HG03378 (cell line): ENCODE measurements around the gene NAXD.
A peak's percentile ranks its signal among the peaks of the same experiment; 100 is the strongest.
"Not testable (repeated sequence)": the region's sequence is repeated elsewhere in the genome, so short reads cannot be mapped to it uniquely, and the experiment has no call there.

Source experiments
- ATAC-seq: cut with Tn5 transposase; IDR thresholded peaks from one replicate; pipeline ENCODE4 v1.9.1; 2021; ENCODE audit warnings: mild to moderate bottlenecking, moderate library complexity; ENCODE audit not compliant: unreplicated experiment

NAXD gene

DNA sequence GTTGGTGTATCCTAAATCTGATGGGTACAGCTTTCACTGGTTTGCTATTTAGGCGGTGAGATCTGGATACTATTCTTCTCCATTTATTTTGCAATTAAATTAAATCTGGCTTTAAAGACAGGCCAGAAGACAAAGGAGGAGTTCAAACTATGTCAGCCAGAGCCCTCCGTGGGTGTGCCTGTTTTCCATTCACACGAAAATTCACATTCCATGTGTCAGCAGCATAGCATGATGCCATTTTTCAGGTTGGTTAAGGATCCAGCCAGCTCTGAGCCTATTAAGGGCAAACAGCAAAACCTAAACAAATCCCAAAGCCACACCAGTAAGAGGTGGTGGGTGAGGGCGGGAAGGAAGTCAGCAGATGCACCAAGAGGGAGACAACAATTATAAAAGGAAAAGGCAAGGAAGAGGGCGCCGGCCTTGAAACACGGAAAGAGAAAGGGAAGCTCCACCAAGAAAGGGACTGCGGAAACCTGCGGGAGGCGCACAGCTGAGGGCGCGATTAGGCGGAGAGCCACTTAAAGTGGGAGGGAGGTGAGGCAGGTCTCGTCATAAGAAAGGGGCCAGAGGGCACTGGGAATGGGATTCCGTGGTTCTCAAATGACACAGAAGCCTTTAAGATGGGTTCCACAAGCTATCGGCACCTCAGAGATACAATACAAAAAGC lies 47.6 kb downstream of the NAXD start:
- ATAC-seq = no peak

DNA sequence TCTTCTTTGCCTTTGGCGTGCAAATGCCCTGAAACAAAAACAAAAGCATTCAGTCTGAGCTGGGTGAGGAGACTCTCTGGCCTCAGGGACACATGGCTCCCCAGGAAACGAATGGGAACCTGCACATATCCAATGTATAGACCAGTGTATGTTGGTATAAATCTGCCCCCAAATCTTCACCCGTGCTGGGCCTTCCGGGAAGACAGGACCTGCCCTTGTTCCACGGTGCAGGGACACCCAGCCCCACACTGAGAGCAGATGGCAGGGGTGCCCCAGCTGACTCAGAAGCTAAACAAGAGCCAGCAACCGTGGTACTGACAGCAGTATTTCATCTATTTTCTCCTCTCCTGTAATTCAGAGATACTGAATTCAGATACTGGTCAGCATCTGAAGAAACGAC lies 48.1 kb downstream of the NAXD start:
- ATAC-seq = no peak

DNA sequence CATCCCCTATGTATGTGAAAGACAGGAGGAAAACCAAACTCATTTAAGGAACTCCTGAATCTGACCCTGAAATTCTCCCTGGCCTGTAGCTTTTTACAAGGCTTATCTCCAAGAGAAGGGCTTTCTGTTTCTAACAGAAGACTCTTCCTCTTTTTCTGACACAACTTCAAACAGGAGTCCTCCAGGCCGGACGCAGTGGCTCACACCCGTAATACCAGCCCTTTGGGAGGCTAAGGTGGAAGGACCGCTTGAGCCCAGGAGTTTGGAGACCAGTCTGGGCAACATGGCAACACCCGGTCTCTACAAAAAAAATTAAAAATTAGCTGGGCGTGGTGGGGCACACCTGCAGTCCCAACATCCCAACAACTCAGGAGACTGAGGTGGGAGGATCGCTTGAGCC lies 48.7 kb downstream of the NAXD start:
- ATAC-seq = no peak

DNA sequence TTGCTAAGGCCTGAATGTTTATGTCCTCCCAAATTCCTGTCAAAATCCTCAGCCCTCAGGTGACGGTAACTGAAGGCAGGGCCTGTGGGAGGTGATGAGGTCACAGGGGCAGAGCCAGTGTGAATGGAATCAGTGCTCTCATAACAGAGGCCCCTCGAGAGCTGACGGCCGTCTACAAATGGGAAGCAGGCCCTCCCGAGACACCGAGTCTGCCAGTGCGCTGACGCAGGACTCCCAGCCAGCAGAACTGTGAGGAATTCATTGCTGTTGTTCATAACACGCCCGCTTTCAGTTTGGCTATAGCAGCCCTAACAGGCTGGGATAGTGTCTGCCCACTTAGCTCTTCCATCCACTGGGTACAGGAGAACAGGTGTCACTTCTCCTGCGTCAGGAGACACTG lies 49.3 kb downstream of the NAXD start:
- ATAC-seq = no peak

DNA sequence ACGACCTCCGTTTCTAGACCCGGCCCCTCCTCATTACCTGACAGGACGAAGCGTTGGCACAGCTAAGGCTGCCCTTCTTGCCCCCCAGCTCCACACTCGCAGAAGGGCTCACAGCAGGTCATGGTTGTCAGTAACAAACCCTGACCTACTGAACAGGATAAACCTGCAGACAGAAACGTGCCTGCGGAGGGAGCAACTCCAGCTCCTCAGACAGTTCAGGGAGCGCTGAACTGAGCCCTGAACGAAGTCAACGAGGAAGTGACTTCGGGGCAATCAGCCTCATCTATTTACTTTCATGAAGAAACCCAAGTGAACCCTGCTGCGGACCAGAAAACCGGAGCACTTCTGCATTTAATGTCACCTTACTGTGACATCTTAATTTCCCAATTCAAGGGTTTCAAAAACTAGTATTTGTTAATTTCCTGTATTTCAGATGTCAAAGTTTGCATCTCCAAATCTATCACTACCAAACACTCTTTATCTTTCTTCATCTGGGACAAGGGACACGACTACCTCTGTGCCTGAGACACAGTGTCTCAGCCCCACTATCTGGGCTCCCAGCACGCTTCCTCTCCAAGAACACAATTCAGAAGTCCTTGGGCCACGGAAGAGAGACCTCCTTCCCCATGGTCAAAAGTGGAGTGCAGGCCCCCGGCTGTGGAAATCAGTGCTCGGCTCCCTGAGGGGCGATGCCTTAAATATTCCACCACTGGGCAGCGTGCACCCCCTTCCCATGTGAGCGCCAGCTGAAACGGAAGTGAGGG lies 50.3 kb downstream of the NAXD start:
- ATAC-seq = no peak

DNA sequence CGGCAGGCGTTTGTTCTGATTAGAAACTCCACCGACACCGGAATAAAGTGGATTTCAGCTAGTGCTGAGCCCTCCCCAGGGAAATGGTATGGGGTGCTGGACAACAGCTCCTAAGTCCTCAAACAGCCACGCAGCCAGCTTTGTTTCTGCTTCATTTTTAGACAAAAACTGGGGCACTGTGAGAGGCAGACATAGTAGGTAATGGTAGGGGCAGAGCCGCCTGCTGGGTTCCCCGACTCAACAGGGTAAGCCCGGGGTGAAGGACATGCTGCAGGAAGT lies 50.8 kb downstream of the NAXD start:
- no peak for ATAC-seq

DNA sequence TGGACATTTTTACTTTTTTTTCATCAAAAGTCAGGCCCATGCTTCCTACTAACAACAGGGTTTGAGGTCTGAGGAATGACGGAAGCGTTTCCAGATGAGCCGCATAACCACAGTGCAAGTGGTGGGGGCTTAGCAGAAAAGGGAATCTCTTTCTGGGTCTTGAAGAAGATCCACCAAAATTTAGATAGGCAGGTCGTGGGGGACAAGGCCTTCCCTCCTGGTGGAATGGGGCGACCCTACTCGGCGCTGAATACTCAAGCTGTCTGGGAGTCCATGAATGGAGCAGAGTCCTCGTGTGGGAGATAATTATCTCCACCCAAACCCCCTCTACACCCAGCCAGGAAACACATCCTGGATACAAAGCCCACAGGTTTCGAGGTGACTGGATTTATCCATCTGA lies 53.7 kb downstream of the NAXD start:
- ATAC-seq = no peak

DNA sequence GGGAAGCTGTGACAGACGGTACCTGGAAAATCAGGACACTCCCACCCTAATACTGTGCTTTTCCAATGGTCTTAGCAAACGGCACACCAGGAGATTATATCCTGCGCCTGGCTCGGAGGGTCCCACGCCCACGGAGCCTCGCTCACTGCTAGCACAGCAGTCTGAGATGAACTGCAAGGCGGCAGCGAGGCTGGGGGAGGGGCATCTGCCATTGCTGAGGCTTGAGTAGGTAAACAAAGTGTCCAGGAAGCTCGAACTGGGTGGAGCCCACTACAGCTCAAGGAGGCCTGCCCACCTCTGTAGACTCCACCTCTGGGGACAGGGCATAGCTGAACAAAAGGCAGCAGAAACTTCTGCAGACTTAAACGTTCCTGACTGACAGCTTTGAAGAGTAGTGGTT lies 54.5 kb downstream of the NAXD start:
- not testable (repeated sequence) for ATAC-seq

DNA sequence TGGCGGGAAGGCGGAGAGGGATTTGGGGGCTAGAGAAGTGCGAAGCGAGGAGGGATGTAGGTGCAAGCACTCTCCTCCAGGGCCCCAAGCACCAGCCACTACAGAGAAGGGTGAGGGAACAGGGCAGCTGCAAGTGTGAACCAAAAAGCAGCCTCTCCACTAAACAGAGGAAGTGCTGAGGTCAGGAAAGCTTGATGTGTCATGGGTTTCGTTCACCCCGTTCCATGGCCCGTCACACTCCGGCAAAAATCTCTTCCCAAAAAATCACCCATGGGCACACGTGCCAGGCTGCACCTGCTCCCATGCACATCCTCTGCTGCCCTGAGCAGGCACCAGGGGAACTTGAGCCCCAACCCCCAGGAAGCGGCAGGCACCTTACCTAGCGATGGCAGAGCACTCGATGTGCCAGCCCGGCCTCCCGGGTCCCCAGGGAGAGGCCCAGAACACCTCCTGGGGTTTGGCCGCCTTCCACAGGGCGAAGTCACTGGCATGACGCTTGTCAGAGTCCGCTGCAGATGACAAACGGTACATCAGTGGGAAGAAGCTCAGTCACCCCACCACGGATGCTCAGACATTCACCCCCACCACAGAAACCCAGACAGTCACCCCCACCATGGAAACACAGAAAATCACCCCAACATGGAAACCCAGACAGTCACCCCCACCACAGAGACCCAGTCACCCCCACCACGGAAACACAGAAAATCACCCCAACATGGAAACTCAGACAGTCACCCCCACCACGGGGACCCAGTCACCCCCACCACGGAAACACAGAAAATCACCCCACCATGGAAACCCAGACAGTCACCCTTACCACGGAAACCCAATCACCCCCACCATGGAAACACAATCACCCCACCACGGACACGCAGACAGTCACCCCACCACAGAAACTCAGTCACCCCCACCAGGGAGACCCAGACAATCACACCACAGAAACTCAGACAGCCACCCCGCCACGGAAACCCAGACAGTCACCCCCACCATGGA lies 61.5 kb downstream of the NAXD start:
- peak; percentile 81 for ATAC-seq

DNA sequence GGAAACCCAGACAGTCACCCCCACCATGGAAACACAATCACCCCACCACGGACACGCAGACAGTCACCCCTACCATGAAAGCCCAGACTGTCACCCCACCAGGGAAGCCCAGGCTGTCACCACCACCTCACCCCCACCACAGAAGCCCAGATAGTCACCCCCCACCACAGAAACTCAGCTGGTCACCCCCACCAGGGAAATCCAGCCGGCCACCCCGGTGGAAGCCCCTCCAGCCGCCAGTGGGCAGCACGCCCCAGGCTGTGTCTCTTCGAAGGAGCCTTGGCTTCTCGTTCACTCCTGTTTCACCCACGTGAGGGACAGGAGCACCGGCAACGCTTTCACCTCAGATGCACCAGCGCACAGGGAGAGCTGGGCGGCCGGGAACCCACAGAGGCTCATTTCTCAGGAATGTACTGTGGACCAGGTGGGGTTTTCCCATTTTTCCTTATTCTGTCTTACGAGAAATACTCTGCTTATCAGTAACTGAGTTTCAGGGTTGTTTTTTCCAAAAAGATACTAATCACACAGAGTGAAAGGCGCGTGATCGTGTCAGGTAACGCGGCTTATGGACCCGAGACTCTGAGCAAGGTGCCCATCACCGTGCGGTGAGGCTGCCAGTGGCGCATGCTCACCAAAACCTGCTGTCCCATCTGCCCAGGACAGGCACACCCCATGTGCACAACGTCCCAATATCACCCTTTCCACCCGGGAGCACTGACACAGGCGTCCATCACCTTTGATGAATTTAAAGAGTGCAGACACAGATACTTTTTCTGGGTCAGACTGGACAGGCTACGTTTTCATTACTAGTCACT lies 62.6 kb downstream of the NAXD start:
- no peak for ATAC-seq

DNA sequence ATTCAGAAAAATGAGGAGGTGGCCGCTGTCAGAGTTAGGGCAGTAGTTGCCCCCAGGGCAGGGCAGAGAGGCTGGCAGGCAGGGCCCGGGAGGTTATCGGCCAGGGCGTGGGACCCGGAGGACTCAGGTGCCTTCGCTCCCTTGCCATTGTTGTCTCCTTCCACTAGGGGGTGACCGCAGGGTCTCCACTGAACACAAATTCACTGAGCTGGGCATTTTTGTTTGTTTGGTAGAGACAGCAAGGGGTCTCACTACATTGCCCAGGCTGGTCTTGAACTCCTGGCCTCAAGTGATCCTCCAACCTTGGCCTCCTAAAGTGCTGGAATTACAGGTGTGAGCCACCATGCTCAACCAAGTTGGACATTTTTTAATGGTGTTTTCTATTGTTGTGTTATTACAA lies 65.5 kb downstream of the NAXD start:
- no peak for ATAC-seq

DNA sequence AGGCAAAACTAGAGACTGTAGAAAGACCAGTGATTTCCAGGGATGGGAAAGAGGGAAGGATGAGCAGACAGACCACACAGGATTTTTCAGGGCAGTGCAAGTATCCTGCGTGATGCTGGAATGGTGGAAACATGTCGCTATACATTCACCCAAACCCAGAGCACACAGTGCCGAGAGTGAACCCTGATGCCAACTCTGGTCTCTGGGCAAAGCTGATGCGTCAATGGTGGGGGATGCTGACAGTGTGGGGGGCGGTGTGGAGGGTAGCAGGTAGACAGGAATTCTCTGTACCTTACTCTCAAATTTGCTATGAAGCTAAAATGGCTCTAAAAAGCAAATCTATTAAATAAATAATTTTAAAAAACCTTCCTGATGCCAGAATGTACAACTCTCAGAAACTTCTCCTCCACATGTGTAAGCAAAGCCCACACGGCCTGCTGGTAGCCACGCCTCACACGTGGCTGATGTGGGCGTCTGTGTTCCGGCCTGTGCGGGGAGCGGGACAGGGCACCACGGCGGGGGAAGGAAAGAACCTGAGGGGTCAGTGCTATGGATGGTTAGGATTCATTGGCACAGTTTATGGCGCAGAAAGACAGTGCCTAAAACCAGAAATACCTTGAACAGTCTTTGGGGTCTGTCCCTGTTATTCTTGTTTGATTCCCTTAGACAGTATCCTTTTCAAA lies 66.7 kb downstream of the NAXD start:
- ATAC-seq = no peak

DNA sequence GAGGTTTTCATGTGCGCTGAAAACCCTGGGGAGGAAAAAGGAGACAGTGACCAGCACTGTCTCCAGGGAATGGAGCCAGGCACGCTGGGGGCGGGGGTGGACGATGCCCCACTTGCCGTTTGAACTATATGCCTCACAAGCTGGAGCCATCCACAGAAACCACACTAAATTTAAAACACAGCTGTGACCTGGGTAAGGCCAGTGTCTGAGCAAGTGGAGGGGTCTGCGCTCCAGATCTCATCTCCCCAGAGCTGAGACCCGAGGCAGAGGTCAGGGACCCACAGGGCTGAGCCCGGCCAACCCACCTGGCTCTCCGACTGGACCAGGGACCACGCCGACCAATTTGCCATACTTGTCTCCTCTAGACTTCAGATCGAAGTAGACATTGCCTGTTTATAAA lies 67.4 kb downstream of the NAXD start:
- ATAC-seq = no peak

DNA sequence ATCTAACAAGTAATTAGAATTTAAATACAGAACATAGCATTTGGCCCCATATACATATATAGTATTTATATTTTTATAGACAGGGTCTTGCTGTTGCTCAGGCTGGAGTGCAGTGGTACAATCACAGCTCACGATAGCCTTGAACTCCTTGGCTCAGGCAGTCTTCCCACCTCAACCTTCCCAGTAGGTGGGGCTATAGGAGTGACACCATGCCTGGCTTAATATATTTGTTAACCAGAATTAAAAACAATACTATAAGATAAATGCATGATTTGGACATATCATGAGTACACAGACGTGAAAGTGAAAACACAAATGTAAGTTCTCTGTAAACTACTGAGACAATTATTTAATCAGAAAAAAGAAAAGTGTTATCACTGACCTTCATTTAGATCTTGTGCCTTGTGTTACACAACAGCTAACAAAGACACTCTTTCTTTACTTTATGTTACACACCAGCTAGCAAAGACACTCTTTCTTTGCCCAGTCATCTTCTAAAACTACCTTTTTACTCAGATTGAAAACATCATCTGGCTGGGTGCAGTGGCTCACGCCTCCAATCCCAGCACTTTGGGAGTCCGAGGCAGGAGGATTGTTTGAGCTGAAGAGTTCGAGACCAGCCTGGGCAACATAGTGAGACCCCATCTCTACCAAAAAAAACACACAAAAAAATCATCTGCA lies 68.0 kb downstream of the NAXD start:
- no peak for ATAC-seq

DNA sequence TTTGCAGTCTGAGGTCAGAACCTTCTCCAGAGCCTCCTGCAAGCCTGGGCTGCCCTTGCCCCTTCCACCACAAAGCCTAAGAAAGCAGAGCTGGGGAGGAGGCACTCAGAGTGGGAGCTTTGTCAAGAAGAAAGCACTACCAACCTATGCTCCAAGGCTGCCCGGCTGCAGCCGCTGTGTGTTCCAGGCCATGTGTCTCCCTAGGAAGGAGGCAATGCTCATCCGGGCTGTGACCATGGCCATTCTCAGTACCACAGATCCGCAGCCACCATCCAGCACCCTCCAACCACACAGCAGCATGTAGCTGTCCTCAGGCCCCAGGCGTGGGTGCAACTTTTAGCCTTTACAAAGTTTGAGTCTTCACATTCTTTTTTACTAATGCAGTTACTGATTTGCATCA lies 68.6 kb downstream of the NAXD start:
- ATAC-seq = no peak

DNA sequence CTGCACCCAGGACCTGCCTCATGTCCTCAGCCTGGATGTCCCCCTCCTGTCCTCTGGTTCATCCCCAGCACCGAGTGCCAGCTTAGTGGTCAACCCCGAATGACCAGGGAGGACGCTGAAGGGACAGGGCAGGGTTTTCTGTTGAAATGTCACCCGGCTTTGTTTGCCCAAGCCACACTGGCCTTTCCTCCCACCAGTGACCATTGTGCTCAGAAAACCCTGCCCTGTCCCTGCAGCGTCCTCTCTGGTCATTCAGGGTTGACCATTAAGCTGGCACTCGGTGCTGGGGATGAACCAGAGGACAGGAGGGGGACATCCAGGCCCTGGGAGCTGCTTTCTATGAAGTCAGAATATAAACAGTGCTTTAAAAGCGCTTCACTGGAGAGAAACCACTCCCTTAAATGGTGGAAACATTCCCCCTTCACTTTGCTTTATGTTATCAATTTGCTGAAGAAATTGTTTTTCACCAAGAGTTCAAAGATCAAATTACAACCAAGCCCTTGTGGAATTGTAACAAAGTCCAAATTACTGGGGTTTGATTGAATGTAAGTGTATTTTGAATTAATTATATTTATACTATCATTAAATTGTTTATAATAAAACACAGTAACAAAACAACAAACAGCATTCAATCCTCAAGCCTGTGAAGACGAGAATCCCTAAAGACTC lies 69.2 kb downstream of the NAXD start:
- ATAC-seq = no peak

DNA sequence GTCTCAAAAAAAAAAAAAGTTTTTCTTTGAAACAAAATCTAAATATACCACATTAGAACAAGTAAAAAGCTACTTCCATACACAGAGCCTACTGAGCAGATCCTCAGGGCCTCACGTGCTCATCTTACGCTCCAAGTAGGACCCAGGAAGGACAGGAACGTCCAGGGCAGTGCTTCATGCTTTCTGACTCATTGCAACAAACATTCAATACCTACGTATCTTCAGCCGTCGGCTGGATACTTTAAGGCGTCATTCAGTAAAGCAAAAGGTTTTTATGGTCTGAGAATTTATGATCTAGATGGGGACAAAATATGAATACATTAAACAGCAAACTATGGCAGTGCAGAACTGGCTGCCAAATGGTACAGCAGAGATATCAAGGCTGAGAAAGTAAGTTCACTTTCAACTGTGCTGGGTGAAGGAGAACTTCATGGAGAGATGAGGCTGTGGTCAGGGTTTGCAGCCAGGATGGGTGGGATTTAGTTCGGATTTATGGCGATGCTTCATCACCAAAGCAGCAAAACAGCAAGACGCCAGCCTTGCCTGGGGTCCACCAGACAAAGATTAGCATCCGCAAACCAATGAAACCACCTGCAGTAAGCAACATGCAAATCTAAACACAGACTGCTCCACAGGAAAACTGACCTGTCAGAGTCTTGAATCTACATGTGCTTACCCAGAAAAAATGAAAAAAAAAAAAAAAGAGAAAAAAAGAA lies 70.1 kb downstream of the NAXD start:
- ATAC-seq = no peak

DNA sequence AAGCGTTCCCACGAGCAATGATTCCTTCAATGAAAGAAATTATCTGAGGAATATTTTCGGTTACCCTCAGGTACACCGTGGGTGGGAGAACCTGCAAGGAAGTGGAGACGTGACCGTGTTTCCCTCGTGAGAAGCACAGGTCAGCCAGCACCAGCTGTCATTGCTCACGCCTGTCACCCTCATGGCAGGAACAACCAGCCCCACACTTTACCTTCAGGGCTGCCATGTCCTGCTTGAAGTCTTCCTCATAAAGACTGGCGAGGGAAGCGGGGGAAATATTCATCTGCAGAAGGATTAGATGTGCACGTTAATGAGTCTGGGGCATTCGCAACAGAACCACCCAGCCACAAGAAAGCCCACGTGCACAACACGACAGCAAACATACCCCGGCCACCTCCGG lies 72.4 kb downstream of the NAXD start:
- ATAC-seq = no peak

DNA sequence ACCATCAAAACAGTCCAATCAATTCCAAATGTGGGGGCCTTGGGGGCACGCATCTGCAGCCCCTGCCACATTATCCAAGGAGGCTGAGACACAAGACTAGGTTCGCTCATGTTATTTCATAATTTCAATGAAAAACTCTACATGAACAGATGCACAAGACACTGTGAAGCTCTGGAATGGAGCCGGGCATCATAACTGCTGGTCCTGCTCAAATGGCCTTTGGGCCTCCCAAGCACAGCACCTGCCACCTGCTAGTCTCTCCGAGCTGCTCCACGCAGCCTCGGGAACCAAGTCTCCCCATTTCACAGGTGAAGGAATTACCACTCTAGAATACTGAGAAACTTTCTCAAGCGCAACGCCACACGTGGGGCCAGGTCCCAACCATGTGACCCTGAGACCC lies 73.7 kb downstream of the NAXD start:
- no peak for ATAC-seq
